ENCODE data around the gene XRN2.

GRCh38 chr20:21377701-21378100, 74.6 kb downstream of the XRN2 start:
- TF ChIP-seq FOXA1 (IDR thresholded peaks at IDR 0.05) (no peak), CTCF (IDR thresholded peaks at IDR 0.05; ENCODE audit: low read depth, low read length, missing input control) (no peak), EGR1 (IDR thresholded peaks at IDR 0.05; ENCODE audit: low read depth in 2 of 2) (no peak), ZBTB33 (IDR thresholded peaks at IDR 0.05) (no peak), GABPA (IDR thresholded peaks at IDR 0.05 in 1 of 2, conservative IDR thresholded peaks at IDR 0.05 in 1 of 2) (no peak), ATF3 (IDR thresholded peaks at IDR 0.05) (no peak), RXRA (IDR thresholded peaks at IDR 0.05) (no peak), MAX (IDR thresholded peaks at IDR 0.05) (no peak), YY1 (IDR thresholded peaks at IDR 0.05) (no peak), JUND (IDR thresholded peaks at IDR 0.05) (no peak)

Data from liver (tissue), 3 donors.